AG04449 (cell line): ENCODE results near the gene MAP3K14.

Experiments used
- CTCF ChIA-PET: fragments of 350-600 bp; formaldehyde crosslinking; extraction: SDS; loops from one replicate; lab custom pipeline; 2021; ENCODE audit warnings: antibody characterized with exemption; lab: Yijun Ruan, JAX
- POLR2A ChIA-PET: fragments of 400-600, 350-600 bp; formaldehyde crosslinking; extraction: SDS; loops from one replicate; lab custom pipeline; 2020; ENCODE audit warnings: antibody characterized with exemption, inconsistent platforms; lab: Yijun Ruan, JAX
- DNase-seq: peaks from one replicate; pipeline ENCODE4 v3.0.0-alpha.2; 2010; ENCODE audit warnings: low read depth, low spot score
- H3K4me3 ChIP-seq: 2 replicates; pipeline ENCODE4 v1.5.1; 2011; ENCODE audit warnings: low read depth, mild to moderate bottlenecking, control low read depth, low read length
- TF ChIP-seq, protein P1 (sequence below): IDR thresholded peaks from one replicate; pipeline ENCODE4 v1.5.1; 2011; ENCODE audit warnings: mild to moderate bottlenecking, moderate library complexity, low read length, control low read depth, inconsistent platforms; ENCODE audit not compliant: insufficient read depth; ENCODE audit errors: missing control alignments

Gene MAP3K14

DNA sequence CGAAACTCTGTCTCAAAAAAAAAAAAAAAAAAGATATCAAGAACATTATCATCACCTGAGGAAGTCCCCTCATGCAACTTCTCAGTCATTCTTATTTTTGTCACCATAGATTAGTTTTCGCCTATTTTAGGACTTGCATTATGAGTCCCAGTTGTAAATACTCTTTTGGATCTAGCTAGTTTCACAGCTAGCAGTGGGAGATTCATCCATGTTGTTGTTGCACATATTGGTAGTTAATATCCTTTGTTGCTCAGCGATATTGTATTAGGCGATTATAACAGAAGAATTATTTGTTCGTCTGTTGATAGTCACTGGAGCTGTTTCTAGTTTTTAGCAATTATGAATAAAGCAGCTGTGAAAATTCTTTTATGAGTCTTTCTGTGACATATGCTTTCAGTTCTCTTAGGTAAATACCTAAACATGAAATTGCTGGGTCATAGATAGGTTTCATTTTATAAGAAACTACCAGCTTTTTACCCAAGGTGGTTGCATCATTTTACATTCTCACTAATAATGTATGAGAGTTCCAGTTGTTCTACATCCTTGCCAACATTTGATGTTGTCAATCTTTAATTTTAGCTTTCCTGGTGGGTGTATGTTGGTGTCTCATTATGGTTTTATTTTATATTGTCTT, 40.7 kb upstream of the MAP3K14 start:
- POLR2A ChIA-PET, result interaction anchor here (0.7 kb wide), 1 partner anchor 10 kb away, joined by 6 read pairs; no protein-coding TSS in a partner anchor
- H3K4me3 ChIP-seq, result no peak overlapping the region
- CTCF ChIA-PET, result interaction anchor here (1.3 to 2.0 kb wide), 3 partner anchors 28 to 80 kb away, joined by 3 to 8 read pairs (median 6); no protein-coding TSS in a partner anchor
- no peak for DNase-seq
- TF ChIP-seq, protein P1, sequence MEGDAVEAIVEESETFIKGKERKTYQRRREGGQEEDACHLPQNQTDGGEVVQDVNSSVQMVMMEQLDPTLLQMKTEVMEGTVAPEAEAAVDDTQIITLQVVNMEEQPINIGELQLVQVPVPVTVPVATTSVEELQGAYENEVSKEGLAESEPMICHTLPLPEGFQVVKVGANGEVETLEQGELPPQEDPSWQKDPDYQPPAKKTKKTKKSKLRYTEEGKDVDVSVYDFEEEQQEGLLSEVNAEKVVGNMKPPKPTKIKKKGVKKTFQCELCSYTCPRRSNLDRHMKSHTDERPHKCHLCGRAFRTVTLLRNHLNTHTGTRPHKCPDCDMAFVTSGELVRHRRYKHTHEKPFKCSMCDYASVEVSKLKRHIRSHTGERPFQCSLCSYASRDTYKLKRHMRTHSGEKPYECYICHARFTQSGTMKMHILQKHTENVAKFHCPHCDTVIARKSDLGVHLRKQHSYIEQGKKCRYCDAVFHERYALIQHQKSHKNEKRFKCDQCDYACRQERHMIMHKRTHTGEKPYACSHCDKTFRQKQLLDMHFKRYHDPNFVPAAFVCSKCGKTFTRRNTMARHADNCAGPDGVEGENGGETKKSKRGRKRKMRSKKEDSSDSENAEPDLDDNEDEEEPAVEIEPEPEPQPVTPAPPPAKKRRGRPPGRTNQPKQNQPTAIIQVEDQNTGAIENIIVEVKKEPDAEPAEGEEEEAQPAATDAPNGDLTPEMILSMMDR, result no peak

DNA sequence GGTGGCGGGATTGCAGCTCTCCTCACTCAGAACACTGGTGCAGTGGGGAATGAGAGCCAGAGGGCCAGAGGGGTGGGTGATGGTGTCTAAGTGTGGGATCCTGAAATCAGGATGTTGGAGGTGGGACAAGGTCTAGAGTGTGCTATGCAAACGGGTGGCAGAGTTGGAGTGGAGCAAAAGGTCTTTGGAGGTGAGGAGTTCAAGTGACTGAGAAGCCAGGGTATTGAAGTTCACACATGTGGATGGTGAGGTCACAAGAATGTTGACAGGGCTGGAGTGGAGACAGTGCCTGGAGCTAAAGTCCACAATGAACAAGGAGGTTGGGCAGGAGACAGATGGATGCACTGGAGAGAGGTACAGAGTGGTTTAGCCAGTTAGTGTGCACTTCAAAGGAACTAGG, 38.3 kb upstream of the MAP3K14 start:
- H3K4me3 ChIP-seq, result no peak overlapping the region
- TF ChIP-seq, protein P1, result no peak
- ChIA-PET CTCF (interaction anchor here (0.8 to 1.3 kb wide), 2 partner anchors 9 to 220 kb away, joined by 3 read pairs; partner anchors contain the start of gene ACBD4), POLR2A (no interaction called here)
- DNase-seq, result no peak

DNA sequence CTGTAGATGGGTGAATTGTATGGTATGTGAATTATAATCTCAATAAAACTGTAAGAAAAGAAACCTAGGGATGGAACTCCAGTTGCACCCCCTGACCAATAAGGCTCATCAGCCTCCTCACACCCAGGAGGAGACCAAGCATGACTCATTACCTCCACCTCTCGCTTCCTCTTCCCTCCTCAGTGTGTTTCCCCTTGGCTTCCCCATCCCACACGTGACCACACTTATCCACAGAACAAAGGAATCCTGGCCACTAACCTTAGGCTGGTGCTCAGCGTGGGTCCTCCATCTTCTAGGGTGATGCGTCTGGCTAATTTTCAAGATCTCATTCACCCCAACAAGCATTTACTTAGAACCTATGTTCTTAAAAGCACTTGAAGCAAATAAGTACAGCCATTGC, 36.2 kb upstream of the MAP3K14 start:
- TF ChIP-seq, protein P1, result no peak
- no peak for DNase-seq
- CTCF ChIA-PET, result no interaction called here
- H3K4me3 ChIP-seq, result no peak overlapping the region
- POLR2A ChIA-PET, result no interaction called here

DNA sequence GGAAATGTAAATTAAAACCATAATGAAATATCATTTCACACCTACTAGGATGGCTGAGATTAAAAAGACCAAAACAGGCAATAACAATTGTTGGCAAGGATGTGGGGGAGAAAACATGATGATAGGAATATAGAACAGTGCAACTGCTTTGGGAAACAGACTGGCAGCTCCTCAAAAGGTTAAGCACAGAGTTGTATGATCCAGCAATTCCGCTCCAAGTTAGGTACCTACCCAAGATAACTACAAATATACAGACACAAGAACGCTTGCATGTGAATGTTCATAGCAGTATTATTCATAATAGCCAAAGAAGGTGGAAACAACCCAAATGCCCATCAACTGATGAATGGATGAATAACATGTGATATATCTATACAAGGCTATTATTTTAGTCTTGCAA, 35.0 kb upstream of the MAP3K14 start:
- no peak for DNase-seq
- ChIA-PET CTCF (interaction anchor here (1.1 kb wide), 1 partner anchor 75 kb away, joined by 4 read pairs; no protein-coding TSS in a partner anchor), POLR2A (no interaction called here)
- no peak overlapping the region for H3K4me3 ChIP-seq
- TF ChIP-seq, protein P1, result no peak

DNA sequence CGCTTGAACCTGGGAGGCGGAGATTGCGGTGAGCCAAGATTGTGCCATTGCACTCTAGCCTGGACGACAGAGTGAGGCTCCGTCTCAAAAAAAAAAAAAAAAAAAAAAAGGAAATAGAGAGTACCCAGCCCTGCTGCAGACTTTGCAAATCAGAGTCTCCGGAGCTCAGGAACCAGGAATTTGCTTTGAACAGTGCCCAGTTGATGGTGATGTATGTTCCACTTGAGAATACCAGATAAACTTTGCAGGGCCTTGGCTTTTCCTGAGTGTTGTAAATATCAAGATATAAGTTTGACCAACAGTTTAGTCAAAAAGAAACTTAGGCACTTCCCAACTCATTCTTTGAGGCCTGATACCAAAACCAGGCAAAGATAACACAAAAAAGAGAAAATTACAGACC, 30.6 kb upstream of the MAP3K14 start:
- ChIA-PET CTCF (no interaction called here), POLR2A (interaction anchor here (0.6 to 1.2 kb wide), 2 partner anchors 9 to 26 kb away, joined by 4 to 6 read pairs; no protein-coding TSS in a partner anchor)
- H3K4me3 ChIP-seq, result no peak overlapping the region
- TF ChIP-seq, protein P1, result no peak
- no peak for DNase-seq

DNA sequence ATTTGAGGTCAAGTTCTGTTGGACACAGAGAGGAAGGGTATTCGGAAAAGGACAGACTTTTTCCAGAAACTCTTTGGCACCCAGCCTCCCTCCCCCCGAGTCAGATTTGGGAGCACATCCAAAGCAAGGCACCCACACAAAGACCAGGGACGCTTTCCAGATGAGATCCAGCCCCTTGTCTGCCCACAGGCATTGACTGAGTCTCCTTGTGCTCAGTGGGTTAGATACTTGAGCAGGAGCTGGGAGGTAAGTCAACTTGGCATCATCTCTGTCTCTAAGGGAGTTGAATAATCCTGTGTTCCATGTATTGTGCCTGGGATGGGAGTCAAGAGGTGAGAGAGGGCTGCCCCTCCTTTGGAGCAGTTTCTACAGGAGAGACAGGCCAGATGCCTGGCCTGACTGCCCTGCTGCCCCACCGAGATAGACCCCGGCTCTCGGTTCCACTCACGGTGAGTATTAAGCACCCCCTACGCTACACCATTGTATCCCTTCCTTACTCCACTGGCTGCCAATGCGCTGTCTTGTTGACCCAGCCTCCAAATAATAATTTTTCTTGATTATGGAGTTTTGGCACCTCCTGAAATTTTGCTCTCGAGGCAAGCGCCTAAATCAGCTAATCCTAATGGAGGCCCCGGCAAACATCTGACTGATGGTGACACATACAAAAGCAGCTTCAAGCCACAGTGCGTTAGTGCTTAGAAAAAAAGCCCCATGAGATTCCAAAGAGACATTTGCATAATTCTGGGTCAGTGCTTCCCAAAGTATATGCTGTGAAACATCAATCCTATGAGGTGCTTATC, 29.6 kb upstream of the MAP3K14 start:
- CTCF ChIA-PET, result interaction anchor here (0.6 to 1.4 kb wide), 4 partner anchors 9 to 128 kb away, joined by 3 read pairs; no protein-coding TSS in a partner anchor
- TF ChIP-seq, protein P1, result no peak
- POLR2A ChIA-PET, result interaction anchor here (0.6 to 1.7 kb wide), 6 partner anchors 21 to 55 kb away, joined by 3 to 11 read pairs (median 4); partner anchors contain the start of gene MAP3K14
- H3K4me3 ChIP-seq, result no peak overlapping the region
- no peak for DNase-seq
